Measurements from ENCODE around the gene CCDC148.

DNA sequence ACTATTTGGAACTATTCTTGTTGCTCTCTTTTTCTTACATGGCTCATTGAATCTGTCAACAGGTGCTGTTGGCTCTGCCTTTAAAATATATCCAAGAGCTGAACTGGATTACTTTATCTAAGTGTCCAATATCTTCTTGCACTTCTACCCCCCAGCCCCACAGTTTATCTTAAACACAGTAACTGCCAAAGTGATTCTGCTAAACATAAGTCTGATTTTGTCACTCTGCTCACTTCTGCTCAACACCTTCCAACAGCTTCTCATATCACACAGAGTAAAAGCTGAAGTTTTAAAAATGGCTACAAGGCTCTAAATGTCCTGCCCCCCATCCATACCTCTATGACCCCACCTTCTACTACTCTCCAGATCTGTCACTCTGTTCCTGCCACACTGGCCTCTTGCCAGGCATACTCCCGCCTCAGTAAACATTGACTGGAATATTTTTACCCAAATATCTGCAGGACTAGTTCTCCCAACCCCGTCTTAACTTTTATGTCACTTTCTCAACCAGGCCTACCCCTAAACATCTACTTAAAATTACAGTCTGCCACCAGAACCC lies 130.7 kb downstream of the CCDC148 start:
- TF ChIP-seq, protein P1, sequence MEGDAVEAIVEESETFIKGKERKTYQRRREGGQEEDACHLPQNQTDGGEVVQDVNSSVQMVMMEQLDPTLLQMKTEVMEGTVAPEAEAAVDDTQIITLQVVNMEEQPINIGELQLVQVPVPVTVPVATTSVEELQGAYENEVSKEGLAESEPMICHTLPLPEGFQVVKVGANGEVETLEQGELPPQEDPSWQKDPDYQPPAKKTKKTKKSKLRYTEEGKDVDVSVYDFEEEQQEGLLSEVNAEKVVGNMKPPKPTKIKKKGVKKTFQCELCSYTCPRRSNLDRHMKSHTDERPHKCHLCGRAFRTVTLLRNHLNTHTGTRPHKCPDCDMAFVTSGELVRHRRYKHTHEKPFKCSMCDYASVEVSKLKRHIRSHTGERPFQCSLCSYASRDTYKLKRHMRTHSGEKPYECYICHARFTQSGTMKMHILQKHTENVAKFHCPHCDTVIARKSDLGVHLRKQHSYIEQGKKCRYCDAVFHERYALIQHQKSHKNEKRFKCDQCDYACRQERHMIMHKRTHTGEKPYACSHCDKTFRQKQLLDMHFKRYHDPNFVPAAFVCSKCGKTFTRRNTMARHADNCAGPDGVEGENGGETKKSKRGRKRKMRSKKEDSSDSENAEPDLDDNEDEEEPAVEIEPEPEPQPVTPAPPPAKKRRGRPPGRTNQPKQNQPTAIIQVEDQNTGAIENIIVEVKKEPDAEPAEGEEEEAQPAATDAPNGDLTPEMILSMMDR (IDR thresholded peaks at IDR 0.05): no peak
- TF ChIP-seq EZH2 (IDR thresholded peaks at IDR 0.05) (no peak), EZH2phosphoT487 (IDR thresholded peaks at IDR 0.05) (no peak)

Data from neural progenitor cell (in vitro differentiated cells).